Stomach (tissue), 4 donors: Measurements from ENCODE around the gene CLTA.

Source experiments
- CTCF ChIP-seq, 7 experiments: fragments of 450-650 bp in 4 of 7; fragments of 200-600 bp in 3 of 7; sonication (generic) in 3 of 7; IDR thresholded peaks; one replicate each; pipeline ENCODE4 v1.5.1; 2016 to 2019; ENCODE audit warnings: antibody characterized with exemption in 7 of 7, control low read depth in 2 of 7, mild to moderate bottlenecking in 1 of 7
- POLR2A ChIP-seq, 4 donors: fragments of 450-650 bp; IDR thresholded peaks; one replicate each; pipeline ENCODE4 v1.6.1; 2016; ENCODE audit warnings: antibody characterized with exemption in 4 of 4, control low read depth in 2 of 4, mild to moderate bottlenecking in 1 of 4, moderate library complexity in 1 of 4
- POLR2AphosphoS5 ChIP-seq, 3 donors: sonication (generic); formaldehyde crosslinking; IDR thresholded peaks; one replicate each; pipeline ENCODE4 v1.6.1; 2016; ENCODE audit warnings: antibody characterized with exemption in 3 of 3

- TF ChIP-seq POLR2AphosphoS5 (IDR thresholded peaks at IDR 0.05): peak; percentile 79 to 90 (median 89)
- no peak for TF ChIP-seq CTCF (IDR thresholded peaks at IDR 0.05)
- peak in 2 of 4 donors; percentile 23 to 68 for TF ChIP-seq POLR2A (IDR thresholded peaks at IDR 0.05)
Measured at GRCh38 chr9:36258208-36258995, 67.7 kb downstream of the CLTA start, which contains the start of gene GNE.
